ENCODE measurements around the gene RARRES1.

DNA sequence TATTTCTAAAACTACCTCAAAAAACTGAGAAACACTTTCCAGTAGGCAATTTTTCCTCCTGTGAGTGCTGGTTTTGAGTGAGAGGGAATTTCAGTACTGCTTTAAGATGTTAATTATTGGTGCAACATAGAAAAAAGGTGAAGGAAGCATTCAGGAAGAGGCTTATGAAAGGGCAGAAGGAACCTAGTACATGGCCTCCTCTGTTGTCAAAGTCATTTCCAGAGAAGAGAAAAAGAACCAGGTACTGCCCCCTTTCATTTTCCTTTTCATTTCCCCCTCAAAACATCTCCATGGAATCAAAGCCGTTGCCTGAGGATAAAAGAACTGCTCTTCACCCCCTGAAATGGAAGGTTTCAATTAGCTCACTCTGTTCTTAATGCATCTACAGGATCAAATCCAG lies 19.8 kb downstream of the RARRES1 start:
- TF ChIP-seq, protein P1, sequence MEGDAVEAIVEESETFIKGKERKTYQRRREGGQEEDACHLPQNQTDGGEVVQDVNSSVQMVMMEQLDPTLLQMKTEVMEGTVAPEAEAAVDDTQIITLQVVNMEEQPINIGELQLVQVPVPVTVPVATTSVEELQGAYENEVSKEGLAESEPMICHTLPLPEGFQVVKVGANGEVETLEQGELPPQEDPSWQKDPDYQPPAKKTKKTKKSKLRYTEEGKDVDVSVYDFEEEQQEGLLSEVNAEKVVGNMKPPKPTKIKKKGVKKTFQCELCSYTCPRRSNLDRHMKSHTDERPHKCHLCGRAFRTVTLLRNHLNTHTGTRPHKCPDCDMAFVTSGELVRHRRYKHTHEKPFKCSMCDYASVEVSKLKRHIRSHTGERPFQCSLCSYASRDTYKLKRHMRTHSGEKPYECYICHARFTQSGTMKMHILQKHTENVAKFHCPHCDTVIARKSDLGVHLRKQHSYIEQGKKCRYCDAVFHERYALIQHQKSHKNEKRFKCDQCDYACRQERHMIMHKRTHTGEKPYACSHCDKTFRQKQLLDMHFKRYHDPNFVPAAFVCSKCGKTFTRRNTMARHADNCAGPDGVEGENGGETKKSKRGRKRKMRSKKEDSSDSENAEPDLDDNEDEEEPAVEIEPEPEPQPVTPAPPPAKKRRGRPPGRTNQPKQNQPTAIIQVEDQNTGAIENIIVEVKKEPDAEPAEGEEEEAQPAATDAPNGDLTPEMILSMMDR (IDR thresholded peaks at IDR 0.05): no peak
- TF ChIP-seq EP300 (IDR thresholded peaks at IDR 0.05): no peak
- no peak for TF ChIP-seq POLR2AphosphoS5 (IDR thresholded peaks at IDR 0.05)
- no peak for TF ChIP-seq POLR2A (IDR thresholded peaks at IDR 0.05)

Data from sigmoid colon (tissue), 4 donors.